GM12878 (cell line): ENCODE results near the gene HEATR9. TPM values are rescaled to one million over a fixed set of nuclear protein-coding genes. Genes with fewer than 3 reads are reported as not detected.
A peak's percentile ranks its signal among the peaks of the same experiment; 100 is the strongest.

Source experiments
- BCL3 ChIP-seq: IDR thresholded peaks from 2 replicates; pipeline ENCODE4 v1.6.1; 2011; ENCODE audit warnings: borderline replicate concordance, low read depth, mild to moderate bottlenecking, moderate library complexity, low read length; ENCODE audit not compliant: insufficient read depth, poor library complexity, severe bottlenecking
- BHLHE40 ChIP-seq, 2 experiments: fragments of 450-650 bp in 1 of 2; IDR thresholded peaks; 2 replicates each; pipeline ENCODE4 v1.6.1; 2011 to 2017; ENCODE audit warnings: low read depth in 2 of 2, borderline replicate concordance in 1 of 2, improper control_type of control experiment in 1 of 2, low read length in 1 of 2, mild to moderate bottlenecking in 1 of 2
- CBFB ChIP-seq: IDR thresholded peaks from 2 replicates; pipeline ENCODE4 v1.6.1; 2016; ENCODE audit warnings: antibody characterized with exemption, low read depth
- CREB1 ChIP-seq: IDR thresholded peaks from 2 replicates; pipeline ENCODE4 v1.6.1; 2012; ENCODE audit warnings: low read depth, mild to moderate bottlenecking, inconsistent platforms
- CUX1 ChIP-seq: IDR thresholded peaks from 2 replicates; pipeline ENCODE4 v1.6.1; 2012; ENCODE audit warnings: improper control_type of control experiment, low read depth, low read length; ENCODE audit not compliant: insufficient replicate concordance
- DPF2 ChIP-seq: fragments of 450-650 bp; IDR thresholded peaks from 2 replicates; pipeline ENCODE4 v1.6.1; 2017; ENCODE audit warnings: mild to moderate bottlenecking
- FOXK2 ChIP-seq: fragments of 450-650 bp; IDR thresholded peaks from 2 replicates; pipeline ENCODE4 v1.6.1; 2017; ENCODE audit warnings: mild to moderate bottlenecking, moderate library complexity
- HCFC1 ChIP-seq: fragments of 150-350 bp; IDR thresholded peaks from 2 replicates; pipeline ENCODE4 v1.6.1; 2014; ENCODE audit warnings: low read length
- LARP7 ChIP-seq: fragments of 450-650 bp; IDR thresholded peaks from 2 replicates; pipeline ENCODE4 v1.6.1; 2017; ENCODE audit warnings: mild to moderate bottlenecking
- MEF2A ChIP-seq: IDR thresholded peaks from 2 replicates; pipeline ENCODE4 v1.6.1; 2011; ENCODE audit warnings: low read depth, mild to moderate bottlenecking, low read length, moderate library complexity; ENCODE audit not compliant: insufficient read depth
- NFYB ChIP-seq: IDR thresholded peaks from 2 replicates; pipeline ENCODE4 v1.6.1; 2011; ENCODE audit warnings: low read depth, mild to moderate bottlenecking, low read length, improper control_type of control experiment, moderate library complexity; ENCODE audit not compliant: insufficient read depth
- NR2C2 ChIP-seq: IDR thresholded peaks from 2 replicates; pipeline ENCODE4 v1.6.1; 2011; ENCODE audit warnings: borderline replicate concordance, low read depth; ENCODE audit not compliant: control insufficient read depth, insufficient read length
- NRF1 ChIP-seq: conservative IDR thresholded peaks from 2 replicates; pipeline ENCODE4 v1.6.1; 2011; ENCODE audit warnings: mild to moderate bottlenecking, low read depth, low read length, improper control_type of control experiment
- SP1 ChIP-seq: IDR thresholded peaks from one replicate; pipeline ENCODE4 v1.6.1; 2011; ENCODE audit warnings: low read depth, low read length
- TAF1 ChIP-seq: IDR thresholded peaks from 2 replicates; pipeline ENCODE4 v1.6.1; 2011; ENCODE audit warnings: mild to moderate bottlenecking, low read depth, low read length, borderline replicate concordance
- polyA plus RNA-seq, 11 experiments: library from polyadenylated mRNA; depleted of rRNA in 4 of 11; unstranded in 6 of 11; stranded (reverse) in 5 of 11; fragments of >200 nt; fragmentation: Nextera tagmentation in 4 of 11; fragmentation: Illumina TruSeq in 1 of 11; extraction: Ambion mirVana in 4 of 11; extraction: Trizol in 1 of 11; gene quantifications; 1 replicate in 1 of 11; 2 replicates in 10 of 11; pipeline versions ENCODE4 v1.2.1 to v1.2.3, GENCODE V29; 2011 to 2016; ENCODE audit warnings: inconsistent platforms in 2 of 11, missing spikeins in 2 of 11, low read depth in 1 of 11
- total RNA-seq, 4 experiments: library from RNA; depleted of rRNA in 3 of 4; stranded (reverse); fragments of >200 nt in 3 of 4; fragmentation: Illumina TruSeq in 1 of 4; extraction: Trizol in 1 of 4; gene quantifications; 2 replicates each; pipeline versions ENCODE4 v1.2.1 to v1.2.3, GENCODE V29; 2013 to 2021
- TF ChIP-seq, protein P1 (sequence below): fragments of 450-650 bp; formaldehyde crosslinking; IDR thresholded peaks from 2 replicates; pipeline ENCODE4 v1.5.0; 2022; ENCODE audit warnings: mild to moderate bottlenecking, missing genetic modification characterization
- TF ChIP-seq, protein P2 (sequence below): IDR thresholded peaks from 2 replicates; pipeline ENCODE4 v1.6.1; 2011; ENCODE audit warnings: low read depth, mild to moderate bottlenecking, low read length, moderate library complexity, borderline replicate concordance; ENCODE audit errors: extremely low read depth
- TF ChIP-seq, protein P3 (sequence below), 3 experiments: IDR thresholded peaks in 2 of 3; conservative IDR thresholded peaks in 1 of 3; 2 replicates each; pipeline ENCODE4 v1.5.1; 2011; ENCODE audit warnings: low read depth in 3 of 3, low read length in 3 of 3, mild to moderate bottlenecking in 3 of 3, control low read depth in 2 of 3, moderate library complexity in 2 of 3, inconsistent platforms in 1 of 3, mixed read lengths in 1 of 3; ENCODE audit not compliant: control insufficient read depth in 2 of 3, insufficient read depth in 1 of 3; ENCODE audit errors: extremely low read depth in 1 of 3

Gene HEATR9
- total and polyA plus RNA-seq, 10 of the 15 experiments (the other 5 are each of a cell fraction or from before 2014, with no cell fraction given), result 0.04 to 0.43 (median 0.13) TPM; not detected in 2

DNA sequence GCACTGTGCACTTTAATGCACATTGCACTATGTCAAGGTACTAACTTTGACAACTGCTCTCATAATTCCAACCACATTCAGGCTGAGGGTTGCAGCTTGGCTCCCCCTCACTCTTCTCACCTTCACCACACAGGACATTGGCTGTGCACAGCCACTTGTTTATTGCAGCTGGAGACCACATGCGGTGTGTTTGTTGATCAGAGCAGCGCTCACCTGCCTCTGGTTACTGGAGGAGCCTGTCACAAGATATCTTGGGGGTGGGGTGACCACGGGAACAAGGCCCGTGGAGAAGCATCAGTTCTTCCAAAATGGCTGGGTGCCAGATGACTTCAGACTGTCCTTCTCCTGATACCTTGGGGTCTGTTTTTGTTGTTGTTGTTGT, 22.1 kb upstream of the HEATR9 start (continued):
- TF ChIP-seq, protein P1, sequence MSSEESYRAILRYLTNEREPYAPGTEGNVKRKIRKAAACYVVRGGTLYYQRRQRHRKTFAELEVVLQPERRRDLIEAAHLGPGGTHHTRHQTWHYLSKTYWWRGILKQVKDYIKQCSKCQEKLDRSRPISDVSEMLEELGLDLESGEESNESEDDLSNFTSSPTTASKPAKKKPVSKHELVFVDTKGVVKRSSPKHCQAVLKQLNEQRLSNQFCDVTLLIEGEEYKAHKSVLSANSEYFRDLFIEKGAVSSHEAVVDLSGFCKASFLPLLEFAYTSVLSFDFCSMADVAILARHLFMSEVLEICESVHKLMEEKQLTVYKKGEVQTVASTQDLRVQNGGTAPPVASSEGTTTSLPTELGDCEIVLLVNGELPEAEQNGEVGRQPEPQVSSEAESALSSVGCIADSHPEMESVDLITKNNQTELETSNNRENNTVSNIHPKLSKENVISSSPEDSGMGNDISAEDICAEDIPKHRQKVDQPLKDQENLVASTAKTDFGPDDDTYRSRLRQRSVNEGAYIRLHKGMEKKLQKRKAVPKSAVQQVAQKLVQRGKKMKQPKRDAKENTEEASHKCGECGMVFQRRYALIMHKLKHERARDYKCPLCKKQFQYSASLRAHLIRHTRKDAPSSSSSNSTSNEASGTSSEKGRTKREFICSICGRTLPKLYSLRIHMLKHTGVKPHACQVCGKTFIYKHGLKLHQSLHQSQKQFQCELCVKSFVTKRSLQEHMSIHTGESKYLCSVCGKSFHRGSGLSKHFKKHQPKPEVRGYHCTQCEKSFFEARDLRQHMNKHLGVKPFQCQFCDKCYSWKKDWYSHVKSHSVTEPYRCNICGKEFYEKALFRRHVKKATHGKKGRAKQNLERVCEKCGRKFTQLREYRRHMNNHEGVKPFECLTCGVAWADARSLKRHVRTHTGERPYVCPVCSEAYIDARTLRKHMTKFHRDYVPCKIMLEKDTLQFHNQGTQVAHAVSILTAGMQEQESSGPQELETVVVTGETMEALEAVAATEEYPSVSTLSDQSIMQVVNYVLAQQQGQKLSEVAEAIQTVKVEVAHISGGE (CRISPR knock-in tag), result no peak
- TF ChIP-seq NRF1 (no peak), BCL3 (no peak), NFYB (no peak), SP1 (no peak), TAF1 (no peak), LARP7 (no peak), CUX1 (no peak), HCFC1 (no peak), NR2C2 (no peak), MEF2A (no peak), DPF2 (peak; percentile 75; the same call in 1 of the 2 replicates), FOXK2 (peak; percentile 77; the same call in 1 of the 2 replicates), CREB1 (no peak), CBFB (no peak), BHLHE40 (IDR thresholded peaks at IDR 0.05; ENCODE audit: borderline replicate concordance in 1 of 2, low read depth in 2 of 2, low read length in 1 of 2) (peak; percentile 93 to 97)
- TF ChIP-seq, protein P2, sequence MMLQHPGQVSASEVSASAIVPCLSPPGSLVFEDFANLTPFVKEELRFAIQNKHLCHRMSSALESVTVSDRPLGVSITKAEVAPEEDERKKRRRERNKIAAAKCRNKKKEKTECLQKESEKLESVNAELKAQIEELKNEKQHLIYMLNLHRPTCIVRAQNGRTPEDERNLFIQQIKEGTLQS, result no peak
- TF ChIP-seq, protein P3, sequence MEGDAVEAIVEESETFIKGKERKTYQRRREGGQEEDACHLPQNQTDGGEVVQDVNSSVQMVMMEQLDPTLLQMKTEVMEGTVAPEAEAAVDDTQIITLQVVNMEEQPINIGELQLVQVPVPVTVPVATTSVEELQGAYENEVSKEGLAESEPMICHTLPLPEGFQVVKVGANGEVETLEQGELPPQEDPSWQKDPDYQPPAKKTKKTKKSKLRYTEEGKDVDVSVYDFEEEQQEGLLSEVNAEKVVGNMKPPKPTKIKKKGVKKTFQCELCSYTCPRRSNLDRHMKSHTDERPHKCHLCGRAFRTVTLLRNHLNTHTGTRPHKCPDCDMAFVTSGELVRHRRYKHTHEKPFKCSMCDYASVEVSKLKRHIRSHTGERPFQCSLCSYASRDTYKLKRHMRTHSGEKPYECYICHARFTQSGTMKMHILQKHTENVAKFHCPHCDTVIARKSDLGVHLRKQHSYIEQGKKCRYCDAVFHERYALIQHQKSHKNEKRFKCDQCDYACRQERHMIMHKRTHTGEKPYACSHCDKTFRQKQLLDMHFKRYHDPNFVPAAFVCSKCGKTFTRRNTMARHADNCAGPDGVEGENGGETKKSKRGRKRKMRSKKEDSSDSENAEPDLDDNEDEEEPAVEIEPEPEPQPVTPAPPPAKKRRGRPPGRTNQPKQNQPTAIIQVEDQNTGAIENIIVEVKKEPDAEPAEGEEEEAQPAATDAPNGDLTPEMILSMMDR (IDR thresholded peaks at IDR 0.05 in 2 of 3, conservative IDR thresholded peaks at IDR 0.05 in 1 of 3; ENCODE audit: control insufficient read depth in 2 of 3, extremely low read depth in 1 of 3, insufficient read depth in 1 of 3, low read depth in 3 of 3, low read length in 3 of 3), result no peak
